ENCODE measurements around the gene UBALD1.
"Not testable (repeated sequence)": the region's sequence is repeated elsewhere in the genome, so short reads cannot be mapped to it uniquely, and the experiment has no call there.

The UBALD1 gene

GRCh38 chr16:4586291-4586690 is 28.4 kb downstream of the UBALD1 start:
- no peaks in the 10 kb centered on the region for H3K36me3 ChIP-seq (ENCODE audit: insufficient read depth, low read length)
- H3K9me3 ChIP-seq (ENCODE audit: low read depth, low read length), result no peaks in the 10 kb centered on the region
- H3K9ac ChIP-seq (ENCODE audit: insufficient read length), result no peak overlapping the region
- no peak overlapping the region for H3K27ac ChIP-seq
- no peak overlapping the region for H3K4me3 ChIP-seq
- DNase-seq (ENCODE audit: low read depth, low spot score), result no peak
- no peak for TF ChIP-seq POLR2AphosphoS5 (IDR thresholded peaks at IDR 0.05; ENCODE audit: borderline replicate concordance, low read depth, low read length)

GRCh38 chr16:4583906-4584305 is 30.8 kb downstream of the UBALD1 start:
- Histone ChIP-seq H3K27ac (no peak overlapping the region), H3K9ac (ENCODE audit: insufficient read length) (no peak overlapping the region), H3K9me3 (ENCODE audit: low read depth, low read length) (no peaks in the 10 kb centered on the region), H3K4me3 (no peak overlapping the region), H3K36me3 (ENCODE audit: insufficient read depth, low read length) (no peaks in the 10 kb centered on the region)
- DNase-seq (ENCODE audit: low read depth, low spot score), result no peak
- TF ChIP-seq EZH2 (IDR thresholded peaks at IDR 0.05), result no peak
- no peak for TF ChIP-seq POLR2AphosphoS5 (IDR thresholded peaks at IDR 0.05; ENCODE audit: borderline replicate concordance, low read depth, low read length)
- TF ChIP-seq FOXP2 (optimal IDR thresholded peaks at IDR 0.05; ENCODE audit: control extremely low read depth, extremely low read length, insufficient read depth), result no peak

- TF ChIP-seq EZH2 (IDR thresholded peaks at IDR 0.05), result no peak
- no peak for TF ChIP-seq POLR2AphosphoS5 (IDR thresholded peaks at IDR 0.05; ENCODE audit: borderline replicate concordance, low read depth, low read length)
- no peak for TF ChIP-seq FOXP2 (optimal IDR thresholded peaks at IDR 0.05; ENCODE audit: control extremely low read depth, extremely low read length, insufficient read depth)
- no peaks in the 10 kb centered on the region for H3K9me3 ChIP-seq (ENCODE audit: low read depth, low read length)
- H3K27ac ChIP-seq, result no peak overlapping the region
- DNase-seq (ENCODE audit: low read depth, low spot score), result no peak
- no peak overlapping the region for H3K4me3 ChIP-seq
- no peaks in the 10 kb centered on the region for H3K36me3 ChIP-seq (ENCODE audit: insufficient read depth, low read length)
- no peak overlapping the region for H3K9ac ChIP-seq (ENCODE audit: insufficient read length)
Measured at GRCh38 chr16:4580250-4580649, 34.4 kb downstream of the UBALD1 start.

- H3K4me3 ChIP-seq, result no peak overlapping the region
- TF ChIP-seq FOXP2 (optimal IDR thresholded peaks at IDR 0.05; ENCODE audit: control extremely low read depth, extremely low read length, insufficient read depth), result no peak
- TF ChIP-seq EZH2 (IDR thresholded peaks at IDR 0.05), result no peak
- no peak for TF ChIP-seq POLR2AphosphoS5 (IDR thresholded peaks at IDR 0.05; ENCODE audit: borderline replicate concordance, low read depth, low read length)
- no peak overlapping the region for H3K9ac ChIP-seq (ENCODE audit: insufficient read length)
- no peak for DNase-seq (ENCODE audit: low read depth, low spot score)
- H3K9me3 ChIP-seq (ENCODE audit: low read depth, low read length), result no peaks in the 10 kb centered on the region
- no peaks in the 10 kb centered on the region for H3K36me3 ChIP-seq (ENCODE audit: insufficient read depth, low read length)
- no peak overlapping the region for H3K27ac ChIP-seq
Measured at GRCh38 chr16:4578961-4579530, 35.6 kb downstream of the UBALD1 start.

- H3K36me3 ChIP-seq (ENCODE audit: insufficient read depth, low read length), result no peaks in the 10 kb centered on the region
- no peak overlapping the region for H3K4me3 ChIP-seq
- no peak overlapping the region for H3K9ac ChIP-seq (ENCODE audit: insufficient read length)
- TF ChIP-seq POLR2AphosphoS5 (IDR thresholded peaks at IDR 0.05; ENCODE audit: borderline replicate concordance, low read depth, low read length) (no peak), FOXP2 (optimal IDR thresholded peaks at IDR 0.05; ENCODE audit: control extremely low read depth, extremely low read length, insufficient read depth) (no peak), EZH2 (IDR thresholded peaks at IDR 0.05) (no peak)
- no peak overlapping the region for H3K27ac ChIP-seq
- H3K9me3 ChIP-seq (ENCODE audit: low read depth, low read length), result no peaks in the 10 kb centered on the region
- no peak for DNase-seq (ENCODE audit: low read depth, low spot score)
Measured at GRCh38 chr16:4576008-4576407, 38.7 kb downstream of the UBALD1 start.

GRCh38 chr16:4574919-4575705 is 39.6 kb downstream of the UBALD1 start:
- no peak overlapping the region for H3K4me3 ChIP-seq
- no peaks in the 10 kb centered on the region for H3K36me3 ChIP-seq (ENCODE audit: insufficient read depth, low read length)
- no peak for DNase-seq (ENCODE audit: low read depth, low spot score)
- TF ChIP-seq EZH2 (IDR thresholded peaks at IDR 0.05) (no peak), FOXP2 (optimal IDR thresholded peaks at IDR 0.05; ENCODE audit: control extremely low read depth, extremely low read length, insufficient read depth) (no peak), POLR2AphosphoS5 (IDR thresholded peaks at IDR 0.05; ENCODE audit: borderline replicate concordance, low read depth, low read length) (no peak)
- no peaks in the 10 kb centered on the region for H3K9me3 ChIP-seq (ENCODE audit: low read depth, low read length)
- no peak overlapping the region for H3K27ac ChIP-seq
- H3K9ac ChIP-seq (ENCODE audit: insufficient read length), result no peak overlapping the region

GRCh38 chr16:4573926-4574325 is 40.8 kb downstream of the UBALD1 start:
- DNase-seq (ENCODE audit: low read depth, low spot score); H3K4me3 ChIP-seq; H3K9me3 ChIP-seq (ENCODE audit: low read depth, low read length); H3K36me3 ChIP-seq (ENCODE audit: insufficient read depth, low read length); H3K27ac ChIP-seq; H3K9ac ChIP-seq (ENCODE audit: insufficient read length): not testable (repeated sequence)

GRCh38 chr16:4572715-4573114 is 42.0 kb downstream of the UBALD1 start:
- no peak for DNase-seq (ENCODE audit: low read depth, low spot score)
- Histone ChIP-seq H3K9ac (ENCODE audit: insufficient read length) (no peak overlapping the region), H3K36me3 (ENCODE audit: insufficient read depth, low read length) (no peaks in the 10 kb centered on the region), H3K27ac (no peak overlapping the region), H3K4me3 (no peak overlapping the region), H3K9me3 (ENCODE audit: low read depth, low read length) (no peaks in the 10 kb centered on the region)
- TF ChIP-seq FOXP2 (optimal IDR thresholded peaks at IDR 0.05; ENCODE audit: control extremely low read depth, extremely low read length, insufficient read depth) (no peak), POLR2AphosphoS5 (IDR thresholded peaks at IDR 0.05; ENCODE audit: borderline replicate concordance, low read depth, low read length) (no peak), EZH2 (IDR thresholded peaks at IDR 0.05) (no peak)

Data from SK-N-MC (cell line).